Smooth muscle cell (in vitro differentiated cells): ENCODE data around the gene LACTB. TPM values are rescaled to one million over a fixed set of nuclear protein-coding genes. Genes with fewer than 3 reads are reported as not detected.

Experiments
- DNase-seq: peaks from one replicate; lab custom pipeline; 2025; ENCODE audit not compliant: unreplicated experiment; lab: John Stamatoyannopoulos, UW
- H2AFZ ChIP-seq: fragments of 200-600 bp; sonication (generic); 2 replicates; pipeline ENCODE4 v1.6.0; 2016; ENCODE audit warnings: antibody characterized with exemption, low read depth, mild to moderate bottlenecking
- H3F3A ChIP-seq: fragments of 200-600 bp; sonication (generic); 2 replicates; pipeline ENCODE4 v1.6.0; 2017; ENCODE audit warnings: antibody characterized with exemption, low read depth
- H3K27ac ChIP-seq: fragments of 200-600 bp; sonication (generic); 2 replicates; pipeline ENCODE4 v1.5.1; 2016; ENCODE audit warnings: low read depth, mild to moderate bottlenecking
- H3K27me3 ChIP-seq: fragments of 200-600 bp; sonication (generic); 2 replicates; pipeline ENCODE4 v1.6.1; 2016; ENCODE audit warnings: low read depth, mild to moderate bottlenecking
- H3K36me3 ChIP-seq: fragments of 200-600 bp; sonication (generic); 2 replicates; pipeline ENCODE4 v1.5.1; 2016; ENCODE audit warnings: low read depth
- H3K4me1 ChIP-seq: fragments of 200-600 bp; sonication (generic); 2 replicates; pipeline ENCODE4 v1.5.1; 2016; ENCODE audit warnings: low read depth
- H3K4me2 ChIP-seq: fragments of 200-600 bp; sonication (generic); 2 replicates; pipeline ENCODE4 v1.6.0; 2016; ENCODE audit warnings: mild to moderate bottlenecking
- H3K4me3 ChIP-seq: fragments of 200-600 bp; sonication (generic); 2 replicates; pipeline ENCODE4 v1.5.1; 2016; ENCODE audit warnings: mild to moderate bottlenecking
- H3K79me2 ChIP-seq: fragments of 200-600 bp; sonication (generic); 2 replicates; pipeline ENCODE4 v1.6.0; 2016; ENCODE audit warnings: low read depth, mild to moderate bottlenecking
- H3K9ac ChIP-seq: fragments of 200-600 bp; sonication (generic); 2 replicates; pipeline ENCODE4 v1.6.0; 2016; ENCODE audit warnings: low read depth
- H3K9me3 ChIP-seq: fragments of 200-600 bp; sonication (generic); replicated peaks from 2 replicates; pipeline ENCODE4 v1.5.1; 2016; ENCODE audit warnings: low read depth
- H4K20me1 ChIP-seq: fragments of 200-600 bp; sonication (generic); 2 replicates; pipeline ENCODE4 v1.6.0; 2016; ENCODE audit warnings: low read depth
- WGBS: methylation state at CpG from one replicate; pipeline ENCODE4 v1.1.7; 2016; ENCODE audit warnings: low lambda C conversion rate; 5-methylcytosine and 5-hydroxymethylcytosine counted together
- polyA plus RNA-seq: library from polyadenylated mRNA; unstranded; fragments of >200 nt; fragmentation: Nextera tagmentation; extraction: Ambion mirVana; gene quantifications from 2 replicates; pipeline ENCODE4 v1.2.1, GENCODE V29; 2016
- total RNA-seq: library from RNA; depleted of rRNA; stranded (reverse); fragments of >200 nt; gene quantifications from 2 replicates; pipeline ENCODE4 v1.2.3, GENCODE V29; 2014
- TF ChIP-seq, protein P1 (sequence below): fragments of 200-600 bp; sonication (generic); IDR thresholded peaks from 2 replicates; pipeline ENCODE4 v1.5.1; 2017; ENCODE audit warnings: borderline replicate concordance, mild to moderate bottlenecking, antibody characterized with exemption; ENCODE audit not compliant: insufficient read depth, poor library complexity, severe bottlenecking

The LACTB gene
- total and polyA plus RNA-seq, 2 experiments from 2014 or later, result 9.0 to 12.5 TPM

DNA sequence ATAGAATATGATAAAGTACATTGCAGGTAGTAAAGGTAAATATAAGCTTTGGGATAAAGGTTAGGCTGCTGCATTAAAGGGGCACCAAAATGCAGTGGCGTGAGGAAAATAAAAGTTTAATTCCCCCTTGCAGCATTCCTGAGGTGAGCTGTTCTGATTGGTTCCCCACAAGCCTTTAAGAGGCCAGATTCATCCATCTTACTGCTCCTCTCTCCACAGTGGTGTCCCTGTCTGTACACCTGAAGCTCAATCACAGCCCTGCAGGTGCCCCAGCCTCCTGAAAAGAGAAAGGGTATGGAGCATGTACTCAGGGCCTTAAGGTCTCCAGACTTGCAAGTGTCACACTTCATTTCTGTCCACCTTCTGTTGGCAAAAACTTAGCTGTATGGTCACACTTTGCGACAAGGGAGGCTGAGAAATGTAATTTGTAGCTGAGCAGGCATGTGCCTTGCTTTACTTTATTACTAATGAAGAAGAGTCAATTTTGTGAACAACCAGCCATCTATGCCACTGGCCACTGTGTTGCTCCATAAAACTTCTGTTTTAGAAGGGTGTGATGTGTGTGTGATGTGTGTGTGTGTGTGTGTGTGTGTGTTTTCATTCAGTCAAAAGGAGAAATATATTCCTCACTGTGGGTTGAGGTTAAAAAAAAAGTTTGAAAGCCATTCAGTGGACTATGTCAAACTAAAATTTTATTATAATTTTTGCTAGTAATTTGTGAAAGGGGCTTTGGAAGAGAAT, 12.8 kb downstream of the LACTB start:
- no peak overlapping the region for H3K27ac ChIP-seq
- TF ChIP-seq, protein P1, sequence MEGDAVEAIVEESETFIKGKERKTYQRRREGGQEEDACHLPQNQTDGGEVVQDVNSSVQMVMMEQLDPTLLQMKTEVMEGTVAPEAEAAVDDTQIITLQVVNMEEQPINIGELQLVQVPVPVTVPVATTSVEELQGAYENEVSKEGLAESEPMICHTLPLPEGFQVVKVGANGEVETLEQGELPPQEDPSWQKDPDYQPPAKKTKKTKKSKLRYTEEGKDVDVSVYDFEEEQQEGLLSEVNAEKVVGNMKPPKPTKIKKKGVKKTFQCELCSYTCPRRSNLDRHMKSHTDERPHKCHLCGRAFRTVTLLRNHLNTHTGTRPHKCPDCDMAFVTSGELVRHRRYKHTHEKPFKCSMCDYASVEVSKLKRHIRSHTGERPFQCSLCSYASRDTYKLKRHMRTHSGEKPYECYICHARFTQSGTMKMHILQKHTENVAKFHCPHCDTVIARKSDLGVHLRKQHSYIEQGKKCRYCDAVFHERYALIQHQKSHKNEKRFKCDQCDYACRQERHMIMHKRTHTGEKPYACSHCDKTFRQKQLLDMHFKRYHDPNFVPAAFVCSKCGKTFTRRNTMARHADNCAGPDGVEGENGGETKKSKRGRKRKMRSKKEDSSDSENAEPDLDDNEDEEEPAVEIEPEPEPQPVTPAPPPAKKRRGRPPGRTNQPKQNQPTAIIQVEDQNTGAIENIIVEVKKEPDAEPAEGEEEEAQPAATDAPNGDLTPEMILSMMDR, result no peak
- H3K4me1 ChIP-seq, result no peaks in the 10 kb centered on the region
- DNase-seq, result no peak
- no peaks in the 10 kb centered on the region for H3K27me3 ChIP-seq
- H3K9ac ChIP-seq, result no peak overlapping the region
- no peaks in the 10 kb centered on the region for H3K36me3 ChIP-seq
- H3K79me2 ChIP-seq, result no peaks in the 10 kb centered on the region
- H3K4me2 ChIP-seq, result no peak overlapping the region
- WGBS, result 92% methylated on average over 2 of the region's 2 CpGs
- no peaks in the 10 kb centered on the region for H3K9me3 ChIP-seq
- no peaks in the 10 kb centered on the region for H3F3A ChIP-seq
- H4K20me1 ChIP-seq, result no peaks in the 10 kb centered on the region
- no peak overlapping the region for H3K4me3 ChIP-seq
- H2AFZ ChIP-seq, result no peak overlapping the region

DNA sequence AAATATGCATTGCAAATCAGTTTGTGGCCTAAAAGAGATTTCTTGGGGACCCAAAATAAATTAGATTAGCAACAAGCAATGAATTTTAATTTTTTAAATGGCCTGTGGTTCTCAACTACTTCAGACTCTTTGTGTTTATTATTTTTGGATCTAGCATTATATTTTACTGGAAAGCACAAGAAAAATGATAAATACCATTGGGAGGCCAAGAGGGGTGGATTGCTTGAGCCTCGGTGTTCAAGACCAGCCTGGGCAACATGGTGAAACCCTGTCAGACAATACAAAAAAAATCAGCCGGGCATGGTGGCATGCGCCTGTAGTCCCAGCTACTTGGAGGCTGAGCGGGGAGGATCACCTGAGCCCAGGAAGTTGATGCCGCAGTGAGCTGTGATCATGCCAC, 13.6 kb downstream of the LACTB start:
- Histone ChIP-seq H4K20me1 (no peaks in the 10 kb centered on the region), H3F3A (no peaks in the 10 kb centered on the region), H3K4me1 (no peaks in the 10 kb centered on the region), H3K79me2 (no peaks in the 10 kb centered on the region), H3K4me2 (no peak overlapping the region), H3K4me3 (no peak overlapping the region), H3K36me3 (no peaks in the 10 kb centered on the region), H3K27me3 (no peaks in the 10 kb centered on the region), H3K27ac (no peak overlapping the region), H3K9me3 (no peaks in the 10 kb centered on the region), H2AFZ (no peak overlapping the region), H3K9ac (no peak overlapping the region)
- 98% methylated on average over 5 of the region's 5 CpGs for WGBS
- TF ChIP-seq, protein P1, result no peak
- DNase-seq, result no peak

DNA sequence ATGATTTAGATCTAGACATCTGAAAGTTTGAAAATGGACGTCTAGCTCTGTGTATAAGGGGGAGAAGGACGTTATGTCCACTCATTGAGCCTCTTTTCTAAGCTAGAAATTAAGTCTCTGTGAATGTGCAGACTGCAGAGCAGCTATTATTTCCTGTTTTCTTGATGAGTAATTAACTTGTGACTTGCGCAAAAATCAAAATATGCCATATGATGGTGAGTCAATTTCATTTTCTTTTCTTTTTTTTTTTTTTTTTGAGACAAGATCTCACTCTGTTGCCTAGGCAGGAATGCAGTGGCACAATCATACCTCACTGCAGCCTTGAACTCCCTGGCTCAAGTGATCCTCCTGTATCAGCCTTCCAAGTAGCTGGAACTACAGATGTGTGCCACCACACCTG, 14.1 kb downstream of the LACTB start:
- Histone ChIP-seq H3K9me3 (no peaks in the 10 kb centered on the region), H2AFZ (no peak overlapping the region), H3K4me1 (no peaks in the 10 kb centered on the region), H3K4me3 (no peak overlapping the region), H3K27ac (no peak overlapping the region), H3K27me3 (no peaks in the 10 kb centered on the region), H3F3A (no peaks in the 10 kb centered on the region), H3K4me2 (no peak overlapping the region), H3K36me3 (no peaks in the 10 kb centered on the region), H3K9ac (no peak overlapping the region), H3K79me2 (no peaks in the 10 kb centered on the region), H4K20me1 (no peaks in the 10 kb centered on the region)
- no peak for DNase-seq
- TF ChIP-seq, protein P1, result no peak
- WGBS, result 88% methylated on average over 3 of the region's 3 CpGs

DNA sequence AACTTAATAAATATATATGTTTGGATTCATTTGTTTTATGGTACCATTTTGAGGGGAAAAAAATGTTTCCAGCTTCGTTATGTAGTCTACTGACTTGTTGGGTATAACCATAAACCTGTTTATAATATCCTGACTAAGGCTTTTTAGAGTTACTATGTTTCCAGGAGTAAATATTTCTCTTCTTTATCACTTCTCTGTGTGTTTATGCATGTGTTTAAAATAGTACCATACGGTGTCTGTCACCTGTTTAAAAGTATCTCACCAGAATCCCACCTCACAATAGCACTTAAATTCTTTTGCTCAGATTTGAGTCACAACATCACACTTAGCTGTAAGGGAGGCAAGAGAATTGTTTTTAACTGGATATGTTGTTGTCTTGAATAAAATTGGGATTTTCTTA, 15.1 kb downstream of the LACTB start:
- no peak overlapping the region for H3K4me2 ChIP-seq
- no peak overlapping the region for H3K27ac ChIP-seq
- H3K79me2 ChIP-seq, result no peaks in the 10 kb centered on the region
- H3K27me3 ChIP-seq, result no peaks in the 10 kb centered on the region
- no peaks in the 10 kb centered on the region for H3F3A ChIP-seq
- H3K9me3 ChIP-seq, result no peaks in the 10 kb centered on the region
- no peaks in the 10 kb centered on the region for H3K36me3 ChIP-seq
- DNase-seq, result no peak
- TF ChIP-seq, protein P1, result no peak
- no peak overlapping the region for H3K4me3 ChIP-seq
- H2AFZ ChIP-seq, result no peak overlapping the region
- H3K9ac ChIP-seq, result no peak overlapping the region
- no peaks in the 10 kb centered on the region for H4K20me1 ChIP-seq
- WGBS, result 95% methylated on average over 2 of the region's 2 CpGs
- H3K4me1 ChIP-seq, result no peaks in the 10 kb centered on the region
